SK-N-MC (cell line): Measurements from ENCODE around the gene MOGAT2.

Experiments used
- EZH2 ChIP-seq: fragments of 200-600 bp; sonication (generic); IDR thresholded peaks from one replicate; pipeline ENCODE4 v1.6.1; 2017; ENCODE audit warnings: antibody characterized with exemption
- POLR2AphosphoS5 ChIP-seq: IDR thresholded peaks from 2 replicates; pipeline ENCODE4 v1.6.1; 2012; ENCODE audit warnings: mild to moderate bottlenecking, low read depth, low read length, borderline replicate concordance

DNA sequence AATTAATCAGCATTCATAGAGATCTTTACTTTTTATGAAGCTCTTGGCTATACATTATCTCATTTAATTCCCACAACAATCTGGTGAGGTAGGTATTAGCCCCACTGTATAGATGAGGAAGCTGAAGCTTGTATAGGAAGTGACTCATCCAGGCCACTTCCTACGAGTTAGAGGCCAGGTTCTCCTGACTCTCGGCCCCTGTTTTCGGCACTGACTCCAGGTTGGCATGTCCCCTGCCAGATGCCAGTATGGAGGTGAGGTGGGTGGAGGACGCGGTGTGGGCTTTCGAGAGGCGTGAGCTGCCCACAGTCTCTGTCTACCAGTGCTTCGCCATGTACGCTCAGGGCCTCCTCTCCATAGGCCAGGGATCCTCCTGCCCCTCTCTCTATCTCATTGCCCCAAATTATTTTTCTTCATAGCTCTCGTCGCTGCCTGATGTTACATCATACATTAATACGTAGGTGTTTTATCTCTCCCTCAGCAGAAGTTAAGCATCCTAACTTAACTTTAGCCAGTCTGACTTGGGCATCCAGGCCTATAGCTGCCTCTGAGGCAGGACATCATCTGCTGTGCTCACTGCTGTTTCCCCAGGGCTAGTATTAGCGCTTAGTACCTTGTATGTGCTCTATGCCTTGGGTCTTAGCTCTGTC is 59.9 kb downstream of the MOGAT2 start:
- TF ChIP-seq POLR2AphosphoS5 (no peak), EZH2 (no peak)
